Keratinocyte (primary cell): ENCODE results near the gene GGA2.

Experiments used
- EZH2 ChIP-seq: IDR thresholded peaks from one replicate; pipeline ENCODE4 v1.6.1; 2012; ENCODE audit warnings: inconsistent platforms, mild to moderate bottlenecking, low read length, moderate library complexity
- TF ChIP-seq, protein P1 (sequence below), 3 experiments: IDR thresholded peaks in 1 of 3; conservative IDR thresholded peaks in 1 of 3; optimal IDR thresholded peaks in 1 of 3; 2 replicates in 2 of 3; 3 replicates in 1 of 3; pipeline versions ENCODE3 to v1.5.1; 2011; ENCODE audit warnings: low read length in 3 of 3, mild to moderate bottlenecking in 3 of 3, moderate library complexity in 2 of 3, control low read depth in 1 of 3, inconsistent platforms in 1 of 3; ENCODE audit not compliant: insufficient read depth in 2 of 3; ENCODE audit errors: extremely low read depth in 1 of 3

DNA sequence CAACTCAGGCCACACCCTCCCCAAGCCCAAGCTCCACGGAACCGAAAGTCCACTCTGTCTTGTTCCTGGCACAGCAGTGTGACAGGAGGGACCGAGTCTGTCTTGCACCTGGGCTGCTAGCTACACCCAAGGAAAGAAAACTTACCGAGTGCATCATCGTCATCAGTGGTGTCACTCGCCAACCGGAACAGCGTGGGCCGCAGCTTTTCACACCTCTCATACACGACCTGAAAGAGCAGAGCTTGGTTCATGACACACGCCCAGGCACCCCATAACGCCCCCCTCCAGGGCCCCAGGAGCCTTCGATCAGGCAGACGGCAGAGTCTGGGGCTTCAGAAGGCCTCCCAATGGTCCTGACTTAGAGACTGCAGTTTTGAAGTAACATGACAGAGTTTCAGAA lies 27.5 kb downstream of the GGA2 start:
- TF ChIP-seq, protein P1, sequence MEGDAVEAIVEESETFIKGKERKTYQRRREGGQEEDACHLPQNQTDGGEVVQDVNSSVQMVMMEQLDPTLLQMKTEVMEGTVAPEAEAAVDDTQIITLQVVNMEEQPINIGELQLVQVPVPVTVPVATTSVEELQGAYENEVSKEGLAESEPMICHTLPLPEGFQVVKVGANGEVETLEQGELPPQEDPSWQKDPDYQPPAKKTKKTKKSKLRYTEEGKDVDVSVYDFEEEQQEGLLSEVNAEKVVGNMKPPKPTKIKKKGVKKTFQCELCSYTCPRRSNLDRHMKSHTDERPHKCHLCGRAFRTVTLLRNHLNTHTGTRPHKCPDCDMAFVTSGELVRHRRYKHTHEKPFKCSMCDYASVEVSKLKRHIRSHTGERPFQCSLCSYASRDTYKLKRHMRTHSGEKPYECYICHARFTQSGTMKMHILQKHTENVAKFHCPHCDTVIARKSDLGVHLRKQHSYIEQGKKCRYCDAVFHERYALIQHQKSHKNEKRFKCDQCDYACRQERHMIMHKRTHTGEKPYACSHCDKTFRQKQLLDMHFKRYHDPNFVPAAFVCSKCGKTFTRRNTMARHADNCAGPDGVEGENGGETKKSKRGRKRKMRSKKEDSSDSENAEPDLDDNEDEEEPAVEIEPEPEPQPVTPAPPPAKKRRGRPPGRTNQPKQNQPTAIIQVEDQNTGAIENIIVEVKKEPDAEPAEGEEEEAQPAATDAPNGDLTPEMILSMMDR (optimal IDR thresholded peaks at IDR 0.05 in 1 of 3, IDR thresholded peaks at IDR 0.05 in 1 of 3, conservative IDR thresholded peaks at IDR 0.05 in 1 of 3; ENCODE audit: extremely low read depth in 1 of 3, insufficient read depth in 2 of 3, low read length in 3 of 3), result no peak
- TF ChIP-seq EZH2, result no peak
